Aorta (tissue), 5 donors: ENCODE data around the gene ABHD15. TPM values are rescaled to one million over a fixed set of nuclear protein-coding genes. Genes with fewer than 3 reads are reported as not detected.

Experiments
- ATAC-seq: fragments of 200-7000 bp; cut with Tn5 transposase; one replicate; pipeline ENCODE4 v1.9.1; 2022; ENCODE audit warnings: moderate library complexity; ENCODE audit not compliant: low FRiP score
- DNase-seq, 2 donors: peaks; one replicate each; pipeline ENCODE4 v3.0.0-alpha.2; 2020
- H3K27ac ChIP-seq, 2 donors: one replicate each; pipeline ENCODE4 v1.5.1; 2013; ENCODE audit warnings: low read length in 2 of 2, mild to moderate bottlenecking in 2 of 2, moderate library complexity in 2 of 2, control low read depth in 1 of 2, inconsistent platforms in 1 of 2, low read depth in 1 of 2
- H3K27me3 ChIP-seq, 2 donors: one replicate each; pipeline ENCODE4 v1.6.1; 2013; ENCODE audit warnings: control low read depth in 1 of 2, low read length in 1 of 2, mild to moderate bottlenecking in 1 of 2, moderate library complexity in 1 of 2; ENCODE audit not compliant: insufficient read depth in 2 of 2, control insufficient read depth in 1 of 2
- H3K36me3 ChIP-seq, 2 donors: one replicate each; pipeline ENCODE4 v1.6.1; 2013; ENCODE audit warnings: control low read depth in 1 of 2, low read length in 1 of 2, mild to moderate bottlenecking in 1 of 2; ENCODE audit not compliant: insufficient read depth in 2 of 2, control insufficient read depth in 1 of 2
- H3K4me1 ChIP-seq, 2 donors: one replicate each; pipeline ENCODE4 v1.6.1; 2013; ENCODE audit warnings: low read length in 2 of 2, control low read depth in 1 of 2, mild to moderate bottlenecking in 1 of 2, moderate library complexity in 1 of 2; ENCODE audit not compliant: insufficient read depth in 2 of 2, control insufficient read depth in 1 of 2
- H3K4me3 ChIP-seq, 2 donors: one replicate each; pipeline ENCODE4 v1.5.1; 2013; ENCODE audit warnings: low read length in 2 of 2, control low read depth in 1 of 2, mild to moderate bottlenecking in 1 of 2
- H3K9me3 ChIP-seq: one replicate; pipeline ENCODE4 v1.6.1; 2013; ENCODE audit warnings: mild to moderate bottlenecking, low read length; ENCODE audit not compliant: control insufficient read depth
- WGBS, 2 donors: extraction: QIAGEN DNeasy Blood & Tissue Kit; methylation state at CpG; one replicate each; pipeline ENCODE4 v1.1.7; 2013; 5-methylcytosine and 5-hydroxymethylcytosine counted together
- intact Hi-C, 2 donors: fragments of 100-400 bp; cut with DNase I; formaldehyde crosslinking; loops; one replicate each; pipeline versions ENCODE4 v1.14.2 to v1.15.0; 2022
- polyA plus RNA-seq, 2 donors: library from polyadenylated mRNA; stranded (reverse); fragments of 200-250 nt; gene quantifications; one replicate each; pipeline ENCODE4 v1.2.3, GENCODE V29; 2013
- total RNA-seq, 2 donors: library from RNA; stranded (reverse); fragmentation: NEBNext Ultra II Directional; extraction: Animal tissue kit (Norgen Biotek cat#: 25700); gene quantifications; one replicate each; pipeline ENCODE4 v1.2.1, GENCODE V29; 2021
- donor health status: healthy with polysubstance abuse.
- donor health status: Bipolar disorder and iron deficiency.
- donor health status: DM: no; HTN: no; CAD: no.
- donor health status: DM: no; HTN: no; CAD: no.
- donor health status: DM: yes; HTN: yes; CAD: no.

Gene ABHD15
- total and polyA plus RNA-seq, 4 donors = 2.8 to 9.8 (median 4.6) TPM

- Histone ChIP-seq H3K27ac (no peak overlapping the region), H3K9me3 (no peaks in the 10 kb centered on the region), H3K4me1 (no peaks in the 10 kb centered on the region), H3K27me3 (no peaks in the 10 kb centered on the region), H3K4me3 (no peak overlapping the region), H3K36me3 (peaks cover 0 to 3% of the 10 kb centered on the region in 2 donors)
- DNase-seq = no peak
- ATAC-seq = no peak
- intact Hi-C loops = no loop called here
- WGBS, 2 donors = 96 to 97% methylated on average over 1 of the region's 1 CpG
These were observed 48.5 kb downstream of the ABHD15 start for GRCh38 chr17:29518359-29518758.

GRCh38 chr17:29514792-29515191 is 52.0 kb downstream of the ABHD15 start:
- Histone ChIP-seq H3K9me3 (no peaks in the 10 kb centered on the region), H3K36me3 (no peaks in the 10 kb centered on the region), H3K27ac (no peak overlapping the region), H3K4me3 (no peak overlapping the region), H3K4me1 (no peaks in the 10 kb centered on the region), H3K27me3 (no peaks in the 10 kb centered on the region)
- ATAC-seq (no peak), DNase-seq (no peak)
- 33 to 37% methylated on average over 2 of the region's 2 CpGs for WGBS, 2 donors
- intact Hi-C loops = no loop called here

- Histone ChIP-seq H3K27ac (no peak overlapping the region), H3K4me1 (no peaks in the 10 kb centered on the region), H3K9me3 (no peaks in the 10 kb centered on the region), H3K27me3 (no peaks in the 10 kb centered on the region), H3K36me3 (no peaks in the 10 kb centered on the region), H3K4me3 (no peak overlapping the region)
- DNase-seq (no peak), ATAC-seq (no peak)
- intact Hi-C loops = no loop called here
- 95 to 96% methylated on average over 6 of the region's 6 CpGs for WGBS, 2 donors
These were observed 55.9 kb downstream of the ABHD15 start for GRCh38 chr17:29510953-29511352.

Other genes with a start within 250 kb of the ABHD15 start
- gene TAOK1, start 176.7 kb downstream of the ABHD15 start, total RNA-seq = 10 to 100 TPM; 78.8 to 85.6 TPM
- gene TAOK1, start 176.7 kb downstream of the ABHD15 start, polyA plus RNA-seq = 10 to 100 TPM in 1 of 2 donors, 1 to 10 TPM in 1; 3.9 to 12.9 TPM
- gene TP53I13, start 1.7 kb upstream of the ABHD15 start, total RNA-seq = 10 to 100 TPM; 31.7 to 34.4 TPM
- 100 to 1,000 TPM in 1 of 2 donors, 10 to 100 TPM in 1; 18.4 to 122 TPM for gene TP53I13, start 1.7 kb upstream of the ABHD15 start, polyA plus RNA-seq
- 10 to 100 TPM; 38.5 to 47.0 TPM for gene GIT1, start 22.6 kb upstream of the ABHD15 start, total RNA-seq
- 10 to 100 TPM in 1 of 2 donors, 1 to 10 TPM in 1; 8.1 to 27.6 TPM for gene GIT1, start 22.6 kb upstream of the ABHD15 start, polyA plus RNA-seq
- 10 to 100 TPM in 1 of 2 donors, 1 to 10 TPM in 1; 5.7 to 19.7 TPM for gene ANKRD13B, start 26.1 kb upstream of the ABHD15 start, total RNA-seq
- 10 to 100 TPM in 1 of 2 donors, under 1 TPM in 1; 0.88 to 10.1 TPM for gene ANKRD13B, start 26.1 kb upstream of the ABHD15 start, polyA plus RNA-seq
- gene CORO6, start 55.9 kb upstream of the ABHD15 start, total RNA-seq = 10 to 100 TPM in 1 of 2 donors, 1 to 10 TPM in 1; 9.9 to 12.3 TPM
- 10 to 100 TPM in 1 of 2 donors, 1 to 10 TPM in 1; 2.9 to 51.6 TPM for gene CORO6, start 55.9 kb upstream of the ABHD15 start, polyA plus RNA-seq